H9 (cell line): ENCODE measurements around the gene EPAS1. TPM values are rescaled to one million over a fixed set of nuclear protein-coding genes. Genes with fewer than 3 reads are reported as not detected.

Experiments used
- DNase-seq: peaks from one replicate; pipeline ENCODE4 v3.0.0-alpha.2; 2017
- H2AFZ ChIP-seq: one replicate; pipeline ENCODE4 v1.6.1; 2013; ENCODE audit warnings: mild to moderate bottlenecking, low read length, control low read depth, moderate library complexity
- H2AK5ac ChIP-seq: 2 replicates; pipeline ENCODE4 v1.6.1; 2013; ENCODE audit warnings: low read length, control low read depth, mixed read lengths; ENCODE audit not compliant: insufficient read length
- H2BK120ac ChIP-seq: one replicate; pipeline ENCODE4 v1.6.1; 2013; ENCODE audit warnings: low read depth, mild to moderate bottlenecking, low read length, control low read depth, inconsistent platforms; ENCODE audit not compliant: poor library complexity, severe bottlenecking
- H2BK12ac ChIP-seq: 2 replicates; pipeline ENCODE4 v1.6.1; 2013; ENCODE audit warnings: low read length, control low read depth, mixed read lengths, low read depth; ENCODE audit not compliant: insufficient read length
- H2BK15ac ChIP-seq: 2 replicates; pipeline ENCODE4 v1.6.1; 2013; ENCODE audit warnings: low read depth, low read length, control low read depth
- H2BK20ac ChIP-seq: one replicate; pipeline ENCODE4 v1.6.1; 2013; ENCODE audit warnings: low read depth, mild to moderate bottlenecking, low read length, control low read depth, inconsistent platforms; ENCODE audit not compliant: poor library complexity, severe bottlenecking
- H2BK5ac ChIP-seq: 2 replicates; pipeline ENCODE4 v1.6.1; 2013; ENCODE audit warnings: low read length, control low read depth, mixed read lengths; ENCODE audit not compliant: insufficient read length
- H3K14ac ChIP-seq: 2 replicates; pipeline ENCODE4 v1.6.1; 2013; ENCODE audit warnings: low read length, control low read depth; ENCODE audit not compliant: insufficient read depth
- H3K18ac ChIP-seq: 2 replicates; pipeline ENCODE4 v1.6.1; 2013; ENCODE audit warnings: low read depth, mild to moderate bottlenecking, mixed read lengths, low read length, control low read depth; ENCODE audit not compliant: insufficient read length
- H3K23ac ChIP-seq: 2 replicates; pipeline ENCODE4 v1.6.1; 2013; ENCODE audit warnings: low read length, control low read depth, mixed read lengths, low read depth; ENCODE audit not compliant: insufficient read length
- H3K23me2 ChIP-seq: 2 replicates; pipeline ENCODE4 v1.6.1; 2013; ENCODE audit warnings: low read depth, mild to moderate bottlenecking, mixed read lengths, low read length, control low read depth; ENCODE audit not compliant: insufficient read length, poor library complexity, severe bottlenecking
- H3K27ac ChIP-seq: 2 replicates; pipeline ENCODE4 v1.5.1; 2013; ENCODE audit warnings: low read length, control low read depth, mixed read lengths, low read depth; ENCODE audit not compliant: insufficient read length
- H3K27me3 ChIP-seq: 2 replicates; pipeline ENCODE4 v1.6.1; 2013; ENCODE audit warnings: low read length, control low read depth, inconsistent platforms; ENCODE audit not compliant: insufficient read depth
- H3K4ac ChIP-seq: 2 replicates; pipeline ENCODE4 v1.6.1; 2013; ENCODE audit warnings: low read depth, mild to moderate bottlenecking, control low read depth, inconsistent platforms, low read length, moderate library complexity
- H3K4me1 ChIP-seq: 2 replicates; pipeline ENCODE4 v1.6.1; 2013; ENCODE audit warnings: low read length, control low read depth, inconsistent platforms; ENCODE audit not compliant: insufficient read depth
- H3K4me2 ChIP-seq: 2 replicates; pipeline ENCODE4 v1.6.1; 2013; ENCODE audit warnings: low read length, control low read depth, mixed read lengths; ENCODE audit not compliant: insufficient read length, insufficient read depth
- H3K56ac ChIP-seq: 2 replicates; pipeline ENCODE4 v1.6.1; 2013; ENCODE audit warnings: low read depth, mild to moderate bottlenecking, mixed read lengths, low read length, control low read depth; ENCODE audit not compliant: insufficient read length
- H3K79me1 ChIP-seq: 2 replicates; pipeline ENCODE4 v1.6.1; 2013; ENCODE audit warnings: low read depth, mild to moderate bottlenecking, moderate library complexity, low read length, control low read depth, inconsistent platforms; ENCODE audit not compliant: insufficient read depth, poor library complexity, severe bottlenecking
- H3K79me2 ChIP-seq: 2 replicates; pipeline ENCODE4 v1.6.1; 2013; ENCODE audit warnings: low read length, control low read depth, inconsistent platforms; ENCODE audit not compliant: insufficient read depth
- H3K9ac ChIP-seq: 2 replicates; pipeline ENCODE4 v1.6.1; 2013; ENCODE audit warnings: low read length, control low read depth, mixed read lengths; ENCODE audit not compliant: insufficient read length; ENCODE audit errors: extremely low read depth
- H3K9me3 ChIP-seq: one replicate; pipeline ENCODE4 v1.6.1; 2013; ENCODE audit warnings: low read depth, low read length, inconsistent platforms; ENCODE audit not compliant: control insufficient read depth
- H3T11ph ChIP-seq: one replicate; pipeline ENCODE4 v1.6.1; 2013; ENCODE audit warnings: mild to moderate bottlenecking, low read length, control low read depth, inconsistent platforms
- H4K20me1 ChIP-seq: one replicate; pipeline ENCODE4 v1.6.1; 2013; ENCODE audit not compliant: control insufficient read depth, insufficient read length, insufficient read depth
- H4K5ac ChIP-seq: 2 replicates; pipeline ENCODE4 v1.6.1; 2013; ENCODE audit warnings: low read depth, mild to moderate bottlenecking, mixed read lengths, low read length, control low read depth; ENCODE audit not compliant: insufficient read length
- H4K8ac ChIP-seq: replicated peaks from 2 replicates; pipeline ENCODE4 v1.6.1; 2013; ENCODE audit warnings: low read length, control low read depth, mixed read lengths, low read depth; ENCODE audit not compliant: insufficient read length
- H4K91ac ChIP-seq: 2 replicates; pipeline ENCODE4 v1.6.1; 2013; ENCODE audit warnings: low read depth, mild to moderate bottlenecking, moderate library complexity, mixed read lengths, low read length, control low read depth; ENCODE audit not compliant: insufficient read length
- H3K27ac Mint-ChIP-seq, 3 experiments: 2 replicates in 2 of 3; 3 replicates in 1 of 3; pipeline ENCODE4 v1.8.0; 2020 to 2021; ENCODE audit warnings: mixed read lengths in 3 of 3, mild to moderate bottlenecking in 1 of 3, moderate library complexity in 1 of 3
- H3K27me3 Mint-ChIP-seq: 2 replicates; pipeline ENCODE4 v1.8.0; 2021; ENCODE audit warnings: low read depth, mild to moderate bottlenecking, moderate library complexity, mixed read lengths
- H3K36me3 Mint-ChIP-seq, 3 experiments: 2 replicates in 2 of 3; 3 replicates in 1 of 3; pipeline ENCODE4 v1.8.0; 2020 to 2021; ENCODE audit warnings: low read depth in 3 of 3, mixed read lengths in 3 of 3; ENCODE audit not compliant: insufficient read depth in 1 of 3
- H3K4me1 Mint-ChIP-seq, 2 experiments: 2 replicates each; pipeline ENCODE4 v1.8.0; 2020; ENCODE audit warnings: mixed read lengths in 2 of 2
- H3K4me3 Mint-ChIP-seq, 2 experiments: 2 replicates in 1 of 2; 3 replicates in 1 of 2; pipeline ENCODE4 v1.8.0; 2020 to 2021; ENCODE audit warnings: mild to moderate bottlenecking in 2 of 2, mixed read lengths in 2 of 2, moderate library complexity in 1 of 2
- H3K9me3 Mint-ChIP-seq, 2 experiments: 2 replicates in 1 of 2; 3 replicates in 1 of 2; pipeline ENCODE4 v1.8.0; 2020; ENCODE audit warnings: mild to moderate bottlenecking in 2 of 2, mixed read lengths in 2 of 2, moderate library complexity in 1 of 2
- WGBS: extraction: QIAGEN DNeasy Blood & Tissue Kit; methylation state at CpG from one replicate; pipeline ENCODE4 v1.1.7; 2013; ENCODE audit warnings: missing lambda C conversion rate, low lambda C conversion rate, mixed read lengths; ENCODE audit not compliant: insufficient read length; ENCODE audit errors: extremely low coverage; 5-methylcytosine and 5-hydroxymethylcytosine counted together
- total RNA-seq: library from RNA; stranded (reverse); gene quantifications from 2 replicates; pipeline ENCODE4 v1.2.1, GENCODE V29; 2021
- TF ChIP-seq, protein P1 (sequence below): fragments of 200-600 bp; sonication (generic); conservative IDR thresholded peaks from 3 replicates; pipeline ENCODE4 v1.8.0; 2021; ENCODE audit warnings: antibody characterized with exemption, mild to moderate bottlenecking

EPAS1 gene
- total RNA-seq, 1 experiment from 2014 or later: 1.1 TPM

DNA sequence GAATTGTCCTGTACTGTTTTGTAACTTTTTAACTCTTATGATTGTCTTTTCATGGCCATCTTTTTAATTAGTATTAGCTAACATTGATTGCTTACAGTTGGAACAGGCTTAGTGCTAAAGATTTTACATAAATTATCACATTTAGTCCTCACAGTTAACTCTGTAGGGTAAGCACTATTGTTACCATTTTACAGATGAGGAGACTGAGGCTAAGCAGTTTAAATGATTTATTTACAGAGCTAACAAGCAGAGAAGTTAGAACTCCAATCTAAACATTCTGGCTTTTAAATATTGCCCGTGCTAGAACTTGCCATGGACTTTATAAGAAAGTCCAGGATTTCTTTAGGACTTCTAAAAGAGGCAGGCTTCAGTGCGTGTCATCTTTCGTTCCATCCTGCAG lies 48.6 kb downstream of the EPAS1 start:
- H3K27me3 ChIP-seq: no peaks in the 10 kb centered on the region
- no peak overlapping the region for H4K5ac ChIP-seq
- Mint-ChIP-seq H3K27me3 (peaks cover 3% of the 10 kb centered on the region), H3K4me3 (no peak overlapping the region), H3K27ac (no peak overlapping the region), H3K9me3 (no peaks in the 10 kb centered on the region), H3K36me3 (no peaks in the 10 kb centered on the region), H3K4me1 (peaks cover 0 to 10% of the 10 kb centered on the region in 2 experiments; a peak in 2 of 4 replicates)
- H3K23me2 ChIP-seq: no peaks in the 10 kb centered on the region
- no peak overlapping the region for H3K9ac ChIP-seq
- H3K79me1 ChIP-seq: no peaks in the 10 kb centered on the region
- no peak overlapping the region for H3T11ph ChIP-seq
- H2BK12ac ChIP-seq: no peak overlapping the region
- H3K18ac ChIP-seq: no peak overlapping the region
- H3K4me2 ChIP-seq: no peak overlapping the region
- H2BK5ac ChIP-seq: no peak overlapping the region
- WGBS: no CpG with 5 or more reads among the region's 3 CpGs
- no peak overlapping the region for H4K8ac ChIP-seq
- TF ChIP-seq, protein P1, sequence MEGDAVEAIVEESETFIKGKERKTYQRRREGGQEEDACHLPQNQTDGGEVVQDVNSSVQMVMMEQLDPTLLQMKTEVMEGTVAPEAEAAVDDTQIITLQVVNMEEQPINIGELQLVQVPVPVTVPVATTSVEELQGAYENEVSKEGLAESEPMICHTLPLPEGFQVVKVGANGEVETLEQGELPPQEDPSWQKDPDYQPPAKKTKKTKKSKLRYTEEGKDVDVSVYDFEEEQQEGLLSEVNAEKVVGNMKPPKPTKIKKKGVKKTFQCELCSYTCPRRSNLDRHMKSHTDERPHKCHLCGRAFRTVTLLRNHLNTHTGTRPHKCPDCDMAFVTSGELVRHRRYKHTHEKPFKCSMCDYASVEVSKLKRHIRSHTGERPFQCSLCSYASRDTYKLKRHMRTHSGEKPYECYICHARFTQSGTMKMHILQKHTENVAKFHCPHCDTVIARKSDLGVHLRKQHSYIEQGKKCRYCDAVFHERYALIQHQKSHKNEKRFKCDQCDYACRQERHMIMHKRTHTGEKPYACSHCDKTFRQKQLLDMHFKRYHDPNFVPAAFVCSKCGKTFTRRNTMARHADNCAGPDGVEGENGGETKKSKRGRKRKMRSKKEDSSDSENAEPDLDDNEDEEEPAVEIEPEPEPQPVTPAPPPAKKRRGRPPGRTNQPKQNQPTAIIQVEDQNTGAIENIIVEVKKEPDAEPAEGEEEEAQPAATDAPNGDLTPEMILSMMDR: no peak
- no peak overlapping the region for H2BK120ac ChIP-seq
- H3K27ac ChIP-seq: no peak overlapping the region
- no peaks in the 10 kb centered on the region for H3K9me3 ChIP-seq
- H4K91ac ChIP-seq: no peak overlapping the region
- H3K14ac ChIP-seq: no peak overlapping the region
- H3K23ac ChIP-seq: no peak overlapping the region
- H3K56ac ChIP-seq: no peak overlapping the region
- H2BK20ac ChIP-seq: no peak overlapping the region
- no peak overlapping the region for H2AFZ ChIP-seq
- DNase-seq: no peak
- no peaks in the 10 kb centered on the region for H4K20me1 ChIP-seq
- H2BK15ac ChIP-seq: no peak overlapping the region
- no peaks in the 10 kb centered on the region for H3K79me2 ChIP-seq
- H2AK5ac ChIP-seq: no peak overlapping the region
- no peak overlapping the region for H3K4ac ChIP-seq
- no peaks in the 10 kb centered on the region; the same call in 1 of the 2 replicates for H3K4me1 ChIP-seq
